GM18520 (cell line): ENCODE results near the gene EXOG.
"Not testable (repeated sequence)": the region's sequence is repeated elsewhere in the genome, so short reads cannot be mapped to it uniquely, and the experiment has no call there.

Experiments used
- ATAC-seq: cut with Tn5 transposase; IDR thresholded peaks from one replicate; pipeline ENCODE4 v1.9.1; 2021; ENCODE audit not compliant: unreplicated experiment

Gene EXOG

GRCh38 chr3:38562467-38562925, 66.4 kb downstream of the EXOG start:
- no peak for ATAC-seq

- ATAC-seq: no peak
Observed at GRCh38 chr3:38563070-38563885, 67.1 kb downstream of the EXOG start.

- no peak for ATAC-seq
Observed at GRCh38 chr3:38563886-38564270, 67.7 kb downstream of the EXOG start.

- ATAC-seq: no peak
Observed at GRCh38 chr3:38564631-38565338, 68.6 kb downstream of the EXOG start.

GRCh38 chr3:38565339-38566214, 69.4 kb downstream of the EXOG start:
- no peak for ATAC-seq

GRCh38 chr3:38566215-38566528, 70.0 kb downstream of the EXOG start:
- no peak for ATAC-seq

GRCh38 chr3:38566794-38567193, 70.7 kb downstream of the EXOG start:
- not testable (repeated sequence) for ATAC-seq

GRCh38 chr3:38567498-38567897, 71.4 kb downstream of the EXOG start:
- ATAC-seq: no peak

- no peak for ATAC-seq
Observed at GRCh38 chr3:38573111-38573510, 77.0 kb downstream of the EXOG start.

- ATAC-seq: no peak
Observed at GRCh38 chr3:38573556-38573955, 77.4 kb downstream of the EXOG start.

- no peak for ATAC-seq
Observed at GRCh38 chr3:38574411-38575278, 78.5 kb downstream of the EXOG start.

- ATAC-seq: no peak
Observed at GRCh38 chr3:38575279-38575843, 79.2 kb downstream of the EXOG start.
